Kidney glomerular epithelial cell (primary cell): ENCODE data around the gene TMBIM4.
"Not testable (repeated sequence)": the region's sequence is repeated elsewhere in the genome, so short reads cannot be mapped to it uniquely, and the experiment has no call there.

Experiments
- DNase-seq: peaks from one replicate; lab custom pipeline; 2025; lab: John Stamatoyannopoulos, UW

The TMBIM4 gene

DNA sequence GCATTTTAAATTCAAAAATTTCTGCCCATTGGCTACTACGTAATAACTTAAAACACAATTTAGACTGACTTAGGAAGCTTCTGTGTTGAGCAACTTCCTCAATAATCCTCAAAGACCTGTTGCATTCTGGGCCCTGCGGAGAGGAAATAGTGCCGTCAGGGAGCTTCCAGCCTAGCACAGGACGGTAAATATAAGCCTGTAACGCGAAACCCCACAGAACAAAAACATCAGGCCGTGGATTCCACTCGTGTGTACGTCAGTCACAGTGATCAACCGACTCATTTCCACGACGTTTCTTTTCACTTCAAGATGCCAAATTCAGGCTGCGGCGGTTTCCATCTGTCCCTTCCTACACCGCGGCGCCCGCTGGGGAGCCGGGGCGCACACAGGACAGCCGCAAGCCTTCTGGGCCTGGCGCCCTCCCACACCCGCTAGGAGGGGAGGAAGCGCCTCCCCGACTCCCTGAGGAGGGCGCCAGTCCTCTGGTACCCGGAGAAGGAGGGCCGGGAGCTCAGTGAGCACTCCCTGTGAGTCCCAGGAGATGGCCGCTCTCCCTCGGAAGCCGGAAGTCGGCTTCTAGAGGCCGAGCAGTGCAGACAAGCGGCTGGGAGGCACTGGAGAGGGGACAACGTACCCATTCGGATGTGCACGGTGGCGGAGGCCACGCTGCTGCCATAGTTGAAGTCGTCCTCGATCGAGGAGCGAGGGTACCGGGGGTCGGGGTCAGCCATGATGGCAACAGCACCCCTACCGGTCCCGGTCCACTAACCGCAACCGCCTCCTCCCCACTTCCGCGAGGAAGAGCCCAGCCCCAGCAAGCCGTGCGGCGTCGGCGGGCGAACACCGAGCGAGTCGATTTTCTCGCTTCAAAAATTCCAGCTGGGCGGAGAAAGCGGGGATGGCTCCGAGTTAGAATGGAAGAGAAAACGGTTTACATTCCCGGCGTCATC lies at the start of gene TMBIM4:
TMBIM4 (minus strand) TSS at position 776 of the 950 bp plus-strand sequence; CDS start at position 731, 45 bp downstream.
- DNase-seq, result peak; percentile 93

DNA sequence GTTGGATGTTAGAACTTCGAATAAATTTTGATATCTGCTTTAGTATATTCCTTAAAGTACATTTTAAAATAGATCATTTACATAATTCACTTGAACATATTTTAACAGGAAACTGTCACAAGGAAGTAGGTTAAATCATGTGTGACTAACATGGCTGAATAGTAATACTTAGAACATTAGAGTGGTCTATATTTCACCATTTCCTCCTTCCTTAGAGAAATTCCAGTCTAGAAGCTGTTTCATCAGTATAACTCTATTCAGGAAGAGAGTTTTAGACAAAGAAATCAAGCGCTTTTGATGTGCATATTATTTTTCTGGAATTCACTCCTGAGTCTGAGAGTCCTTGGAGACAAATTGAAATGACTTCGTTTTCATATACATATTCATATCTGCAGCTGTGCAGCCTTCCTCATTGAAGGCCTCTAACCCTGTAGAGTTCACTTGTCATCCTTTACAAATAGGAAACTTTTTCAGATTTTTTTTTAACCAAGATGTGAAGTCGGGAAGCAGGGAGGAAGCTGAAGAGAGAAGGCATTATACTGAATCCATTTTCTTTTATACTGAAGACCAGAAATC lies 47.6 kb upstream of the TMBIM4 start:
- DNase-seq, result no peak

DNA sequence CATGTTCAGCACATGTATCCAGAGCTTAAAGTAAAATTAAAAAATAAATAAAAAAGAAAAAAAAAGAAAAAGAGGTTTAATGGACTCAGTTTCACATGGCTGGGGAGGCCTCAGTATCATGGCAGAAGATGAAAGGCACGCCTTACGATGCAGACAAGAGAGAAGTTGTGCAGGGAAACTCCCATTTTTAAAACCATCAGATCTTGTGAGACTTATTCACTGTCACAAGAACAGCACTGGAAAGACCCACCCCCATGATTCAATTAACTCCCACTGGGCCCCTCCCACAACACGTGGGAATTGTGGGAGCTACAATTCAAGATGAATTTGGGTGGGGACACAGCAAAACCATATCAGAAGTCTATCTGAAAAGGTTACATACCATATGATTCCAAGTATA lies 43.2 kb upstream of the TMBIM4 start:
- DNase-seq, result not testable (repeated sequence)

DNA sequence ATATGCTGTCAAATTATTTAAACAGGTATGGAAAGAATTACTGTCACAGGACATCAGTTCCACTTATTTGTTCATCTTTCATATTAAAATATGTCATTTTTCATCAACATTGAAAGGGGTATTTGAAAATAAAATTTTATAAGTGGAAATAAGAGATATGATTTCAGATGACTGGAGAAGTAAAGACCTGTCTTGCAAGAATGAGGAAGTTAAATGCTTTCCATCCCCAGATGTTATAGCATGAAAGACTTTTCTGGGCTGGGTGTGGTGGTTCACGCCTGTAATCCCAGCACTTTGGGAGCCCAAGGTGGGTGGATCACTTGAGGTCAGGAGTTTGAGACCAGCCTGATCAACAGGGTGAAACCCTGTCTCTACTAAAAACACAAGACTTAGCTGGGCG lies 41.8 kb upstream of the TMBIM4 start:
- not testable (repeated sequence) for DNase-seq

DNA sequence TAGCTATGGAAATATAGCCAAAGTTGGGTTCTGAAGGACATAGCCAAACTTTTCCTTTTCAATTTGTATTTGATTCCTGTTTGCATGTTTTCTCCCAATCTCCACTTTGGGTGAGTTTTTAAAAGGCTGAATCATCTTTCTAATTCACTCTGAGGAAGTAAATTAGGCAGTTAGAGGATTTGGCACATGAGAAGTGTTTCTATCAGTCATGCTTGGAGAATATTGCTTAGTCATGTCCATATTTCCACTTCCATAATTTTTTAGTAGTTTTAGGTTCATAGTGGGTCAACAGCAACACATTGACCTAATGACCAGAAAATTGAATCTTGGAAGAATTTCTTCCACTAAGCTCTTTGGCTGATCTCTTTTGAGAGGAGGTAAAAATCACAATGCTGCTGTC lies 41.0 kb upstream of the TMBIM4 start:
- DNase-seq, result no peak

DNA sequence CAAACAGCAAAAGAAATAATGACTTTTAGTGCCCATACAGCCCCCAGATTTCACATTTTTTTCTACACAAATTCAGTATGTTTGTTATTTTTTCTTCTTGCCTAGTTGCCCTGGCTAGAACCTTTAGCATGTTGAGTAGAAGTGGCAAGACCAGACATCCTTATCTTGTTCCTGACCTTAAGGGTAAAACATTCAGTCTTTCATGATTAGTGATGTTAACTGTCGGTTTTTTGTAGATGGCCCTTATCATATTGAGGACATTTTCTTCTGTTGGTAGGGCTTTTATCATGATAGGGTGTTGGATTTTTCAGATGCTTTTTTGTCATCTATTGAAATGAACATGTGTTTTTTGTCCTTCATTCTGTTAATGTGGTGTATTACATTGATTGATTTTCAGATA lies 36.3 kb upstream of the TMBIM4 start:
- no peak for DNase-seq

GRCh38 chr12:66203820-66204219 lies 34.0 kb upstream of the TMBIM4 start:
- no peak for DNase-seq

GRCh38 chr12:66199831-66200509 lies 30.2 kb upstream of the TMBIM4 start:
- no peak for DNase-seq

- no peak for DNase-seq
Observed at GRCh38 chr12:66199141-66199540, 29.3 kb upstream of the TMBIM4 start.

GRCh38 chr12:66197495-66197921 lies 27.7 kb upstream of the TMBIM4 start:
- no peak for DNase-seq

DNA sequence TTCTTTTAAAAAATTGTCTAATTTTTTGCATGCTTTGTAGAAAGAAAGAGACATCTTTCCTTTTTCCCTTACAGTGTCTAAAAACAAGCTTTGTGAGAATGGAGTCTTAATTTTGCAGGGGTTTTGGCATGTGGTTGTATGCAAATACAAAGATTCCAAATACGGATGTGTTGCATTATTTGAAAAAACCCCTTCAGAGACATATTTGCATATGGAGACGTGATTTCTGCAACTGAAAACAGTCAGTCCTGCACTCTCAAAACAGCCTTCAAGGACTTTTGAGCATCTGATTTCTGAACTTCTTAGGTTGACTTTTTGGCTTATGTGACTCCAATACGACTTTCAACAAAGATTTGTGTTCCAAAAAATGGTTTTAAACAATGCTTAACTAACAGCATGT lies 27.0 kb upstream of the TMBIM4 start:
- DNase-seq, result no peak

DNA sequence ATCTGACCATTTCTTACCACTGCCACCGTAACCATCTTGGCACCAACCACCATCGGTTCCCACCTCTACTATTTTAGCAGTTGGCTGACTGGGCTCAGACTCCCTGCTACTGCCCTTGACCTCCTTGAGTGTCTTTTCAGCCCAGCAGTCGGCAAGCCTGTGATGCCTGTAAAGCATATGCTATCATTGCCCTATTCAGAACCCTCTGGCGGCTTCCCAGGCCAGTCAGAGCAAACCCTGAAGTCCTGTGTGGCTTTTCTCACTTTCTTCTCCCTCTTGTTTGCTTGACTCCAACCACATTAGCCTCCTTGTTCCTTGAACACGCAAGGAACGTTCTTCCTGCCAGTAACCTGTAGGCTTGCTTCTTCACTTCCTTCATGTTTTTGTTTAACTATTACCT lies 25.4 kb upstream of the TMBIM4 start:
- DNase-seq, result no peak

DNA sequence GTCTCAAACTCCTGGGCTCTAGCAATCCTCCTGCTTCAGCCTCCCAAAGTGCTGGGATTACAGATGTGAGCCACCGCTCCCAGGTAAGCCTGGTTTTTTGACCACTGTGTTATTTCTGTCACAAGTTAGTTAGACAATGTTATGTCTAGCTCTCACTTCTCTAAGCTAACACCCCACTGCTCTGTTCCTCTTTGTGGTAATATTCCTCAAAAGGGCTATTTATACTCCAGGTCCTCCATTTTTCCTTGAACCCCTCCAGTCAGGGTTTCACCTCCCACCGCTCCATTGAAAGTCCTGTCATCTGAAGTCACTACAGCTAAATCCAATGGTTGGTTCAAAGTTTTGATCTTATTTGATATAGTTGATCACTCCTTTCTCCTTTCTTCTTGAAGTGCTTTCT lies 24.3 kb upstream of the TMBIM4 start:
- no peak for DNase-seq

- DNase-seq, result no peak
Observed at GRCh38 chr12:66191547-66192126, 21.8 kb upstream of the TMBIM4 start.

DNA sequence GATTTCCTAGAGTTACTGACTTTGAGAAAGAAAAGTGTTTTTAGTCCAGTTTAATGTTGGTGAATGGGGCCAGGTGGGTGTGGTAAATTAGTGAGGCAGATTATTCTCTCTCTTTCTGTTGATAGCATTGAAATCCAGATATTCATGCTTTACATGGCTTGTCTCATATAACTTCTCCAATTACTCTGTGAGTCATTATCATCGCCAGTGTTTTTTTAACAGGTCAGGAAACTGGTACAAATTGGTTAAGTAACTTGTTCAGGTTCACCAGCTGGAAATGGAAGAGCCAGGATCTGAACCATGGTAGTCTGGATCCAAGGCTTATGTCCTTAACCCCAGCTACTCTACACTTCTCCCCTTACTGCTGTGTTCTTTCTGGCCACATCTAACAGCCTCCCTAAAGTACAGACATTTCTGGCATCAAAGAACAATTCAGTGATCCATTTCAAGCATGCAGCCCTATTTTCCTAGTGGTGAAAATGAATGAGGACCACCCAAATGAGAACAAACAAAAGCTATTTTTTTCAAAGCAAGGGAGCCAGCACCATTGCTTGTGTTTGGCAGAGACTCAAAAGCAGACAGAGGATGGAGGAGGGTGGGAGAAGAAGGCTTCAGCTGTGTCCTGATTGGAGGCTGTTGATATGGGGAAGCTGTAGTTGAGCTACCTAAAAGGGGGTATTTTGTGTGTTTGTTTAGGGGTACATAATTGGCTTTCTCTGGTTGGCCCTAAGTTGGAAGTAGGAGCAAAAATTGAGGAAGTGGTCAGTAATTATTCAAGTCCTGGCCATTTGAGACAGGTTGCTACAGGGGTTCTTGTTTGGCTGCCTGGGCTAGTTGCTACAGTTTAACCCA lies 20.9 kb upstream of the TMBIM4 start:
- DNase-seq, result peak; percentile 24

- DNase-seq, result no peak
Observed at GRCh38 chr12:66189889-66190288, 20.1 kb upstream of the TMBIM4 start.

DNA sequence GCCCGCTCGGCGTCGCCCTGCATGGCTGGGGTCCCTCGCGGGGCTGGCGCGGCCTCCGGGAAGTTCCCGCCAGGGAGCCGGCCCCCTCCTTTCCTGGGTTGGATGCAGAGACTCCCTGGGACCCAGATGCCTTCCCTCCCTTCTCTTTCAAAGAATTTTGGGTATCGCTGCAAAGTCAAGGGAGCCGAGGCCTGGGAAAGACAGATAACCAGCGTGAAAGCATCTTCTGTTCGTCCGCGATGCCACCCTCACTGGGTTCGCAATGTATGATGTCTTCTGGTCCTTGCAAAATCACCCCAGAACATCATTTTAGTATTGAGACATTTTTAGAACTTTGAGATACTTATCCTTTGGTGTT lies 19.7 kb upstream of the TMBIM4 start:
- no peak for DNase-seq

DNA sequence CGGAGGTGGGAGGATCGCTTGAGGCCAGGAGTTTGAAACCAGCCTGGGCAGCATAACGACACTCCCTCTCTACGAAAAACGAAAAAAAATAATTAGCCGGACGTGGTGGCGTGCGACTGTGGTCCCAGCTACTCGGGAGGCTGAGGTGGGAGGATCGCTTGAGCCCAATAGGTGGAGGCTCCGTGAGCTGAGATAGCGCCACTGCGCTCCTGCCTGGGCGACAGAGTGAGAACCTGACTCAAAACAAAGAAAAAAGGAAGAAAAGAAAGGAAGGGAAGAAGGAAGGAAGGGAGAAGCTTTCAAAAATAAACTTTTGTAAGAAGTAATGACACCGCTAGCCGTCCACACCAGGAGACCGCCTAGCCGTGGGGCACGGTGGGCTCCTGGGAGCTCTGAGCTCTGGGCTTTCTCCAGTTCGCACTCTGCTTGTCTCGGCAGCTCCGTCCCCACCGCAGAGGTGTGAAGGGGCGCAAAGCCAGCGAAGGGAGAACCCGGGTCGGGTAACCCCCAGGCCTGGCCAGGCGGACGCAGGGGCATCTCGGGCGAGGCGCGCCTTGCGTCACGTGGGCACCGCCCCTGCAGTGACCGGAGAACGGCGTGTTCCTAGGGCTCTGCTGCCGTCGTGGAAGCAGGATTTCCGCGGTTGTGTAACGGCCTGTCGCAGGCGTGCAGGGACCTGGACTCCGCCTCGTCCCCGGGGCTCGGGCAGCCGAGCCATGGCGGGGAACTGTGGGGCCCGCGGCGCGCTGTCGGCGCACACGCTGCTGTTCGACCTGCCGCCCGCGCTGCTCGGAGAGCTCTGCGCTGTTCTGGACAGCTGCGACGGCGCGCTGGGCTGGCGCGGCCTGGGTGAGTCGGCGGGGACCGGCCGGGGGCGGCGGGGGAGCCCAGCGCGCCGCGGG lies 19.0 kb upstream of the TMBIM4 start, which contains the start of gene IRAK3:
IRAK3 (plus strand) TSS at position 631 of the 902 bp plus-strand sequence; CDS start at position 717, 86 bp downstream.
- no peak for DNase-seq

GRCh38 chr12:66187821-66188220 lies 18.0 kb upstream of the TMBIM4 start:
- DNase-seq, result no peak

DNA sequence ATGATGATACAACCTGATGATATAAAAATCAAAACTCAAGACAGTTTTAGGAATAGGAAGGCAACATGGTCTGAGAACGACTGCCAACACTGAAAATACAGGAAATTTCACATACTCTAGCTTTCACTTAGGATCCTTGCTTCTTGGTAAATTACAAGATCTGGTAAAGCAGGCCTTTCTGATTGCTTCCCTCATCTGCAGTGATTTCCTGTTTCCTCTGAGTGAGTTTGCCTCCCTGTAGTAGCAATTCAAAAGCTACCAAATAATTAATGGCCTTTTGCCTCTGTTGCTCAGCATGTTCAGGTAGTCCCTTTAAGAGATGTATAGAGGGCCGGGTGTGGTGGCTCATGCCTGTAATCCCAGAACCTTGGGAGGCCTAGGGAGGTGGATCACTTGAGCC lies 17.2 kb upstream of the TMBIM4 start:
- DNase-seq, result no peak
